Esophagus squamous epithelium (tissue), 4 donors: ENCODE results near the gene PTDSS2.

Experiments used
- CTCF ChIP-seq, 6 experiments: fragments of 450-650 bp in 4 of 6; fragments of 200-600 bp in 2 of 6; sonication (generic) in 2 of 6; IDR thresholded peaks; one replicate each; pipeline ENCODE4 v1.5.1; 2016 to 2019; ENCODE audit warnings: antibody characterized with exemption in 6 of 6, mild to moderate bottlenecking in 4 of 6, moderate library complexity in 4 of 6
- POLR2A ChIP-seq, 4 donors: fragments of 450-650 bp; IDR thresholded peaks; one replicate each; pipeline ENCODE4 v1.6.1; 2017; ENCODE audit warnings: antibody characterized with exemption in 4 of 4, mild to moderate bottlenecking in 4 of 4, moderate library complexity in 3 of 4

- TF ChIP-seq POLR2A (IDR thresholded peaks at IDR 0.05), result no peak
- TF ChIP-seq CTCF (IDR thresholded peaks at IDR 0.05), result no peak
Observed at GRCh38 chr11:409600-410483, 40.2 kb upstream of the PTDSS2 start.
